WTC11 (cell line): ENCODE measurements around the gene MLEC. TPM values are rescaled to one million over a fixed set of nuclear protein-coding genes. Genes with fewer than 3 reads are reported as not detected.

Source experiments
- ATAC-seq: fragments of 200-7000 bp; cut with Tn5 transposase; 2 replicates; pipeline ENCODE4 v1.10.0; 2021; ENCODE audit warnings: mild to moderate bottlenecking, moderate library complexity
- CTCF ChIA-PET: fragments of 300-600 bp; sonication (Branson Sonifier 250); formaldehyde crosslinking; loops from one replicate; lab custom pipeline; 2021; ENCODE audit warnings: antibody characterized with exemption; lab: Charles Lee
- POLR2A ChIA-PET: fragments of 350-600 bp; sonication (Branson Sonifier 250); formaldehyde crosslinking; loops from one replicate; lab custom pipeline; 2021; ENCODE audit warnings: antibody characterized with exemption; lab: Charles Lee
- DNase-seq: peaks from one replicate; pipeline ENCODE4 v3.0.0; 2021; ENCODE audit warnings: low spot score
- H3K27ac Mint-ChIP-seq: 2 replicates; pipeline ENCODE4 v1.8.0; 2021; ENCODE audit warnings: mixed read lengths
- H3K27me3 Mint-ChIP-seq: 2 replicates; pipeline ENCODE4 v1.8.0; 2021; ENCODE audit warnings: low read depth, mild to moderate bottlenecking, moderate library complexity, mixed read lengths
- H3K36me3 Mint-ChIP-seq: 2 replicates; pipeline ENCODE4 v1.8.0; 2021; ENCODE audit warnings: mixed read lengths
- H3K4me1 Mint-ChIP-seq: 2 replicates; pipeline ENCODE4 v1.8.0; 2022; ENCODE audit warnings: mixed read lengths
- H3K4me3 Mint-ChIP-seq: 2 replicates; pipeline ENCODE4 v1.8.0; 2021; ENCODE audit warnings: mild to moderate bottlenecking, moderate library complexity, mixed read lengths
- H3K9me3 Mint-ChIP-seq: 2 replicates; pipeline ENCODE4 v1.8.0; 2021; ENCODE audit warnings: mixed read lengths
- CREB1 ChIP-seq: sonication (generic); formaldehyde crosslinking; IDR thresholded peaks from 2 replicates; pipeline ENCODE4 v1.8.0; 2023; ENCODE audit warnings: mild to moderate bottlenecking, missing genetic modification reagents
- E2F5 ChIP-seq: sonication (generic); formaldehyde crosslinking; IDR thresholded peaks from 2 replicates; pipeline ENCODE4 v1.8.1; 2022; ENCODE audit warnings: mild to moderate bottlenecking, moderate library complexity, missing genetic modification reagents
- EMX1 ChIP-seq: fragments of 250-450 bp; sonication (Bioruptor Pico); IDR thresholded peaks from 2 replicates; pipeline ENCODE4 v1.8.0; 2021; ENCODE audit warnings: mild to moderate bottlenecking
- IRF1 ChIP-seq: sonication (generic); formaldehyde crosslinking; IDR thresholded peaks from 2 replicates; pipeline ENCODE4 v1.8.0; 2023; ENCODE audit warnings: missing genetic modification reagents
- IRF2 ChIP-seq: sonication (generic); formaldehyde crosslinking; IDR thresholded peaks from 2 replicates; pipeline ENCODE4 v1.8.0; 2022; ENCODE audit warnings: low read depth, missing genetic modification reagents, borderline replicate concordance
- NFYB ChIP-seq: sonication (generic); formaldehyde crosslinking; conservative IDR thresholded peaks from 2 replicates; pipeline ENCODE4 v1.8.0; 2022; ENCODE audit warnings: low read depth, missing genetic modification reagents
- OVOL2 ChIP-seq: fragments of 250-450 bp; sonication (Bioruptor Pico); IDR thresholded peaks from 2 replicates; pipeline ENCODE4 v1.9.0; 2021; ENCODE audit warnings: mild to moderate bottlenecking, borderline replicate concordance
- SMAD4 ChIP-seq: sonication (generic); formaldehyde crosslinking; IDR thresholded peaks from 2 replicates; pipeline ENCODE4 v1.8.0; 2022; ENCODE audit warnings: mild to moderate bottlenecking, missing genetic modification reagents
- SOX15 ChIP-seq: fragments of 250-450 bp; sonication (Bioruptor Pico); IDR thresholded peaks from 2 replicates; pipeline ENCODE4 v1.9.0; 2021; ENCODE audit warnings: mild to moderate bottlenecking
- TP53 ChIP-seq: sonication (generic); formaldehyde crosslinking; IDR thresholded peaks from 2 replicates; pipeline ENCODE4 v1.8.1; 2023; ENCODE audit warnings: mild to moderate bottlenecking, missing genetic modification reagents
- ZBTB43 ChIP-seq: sonication (generic); formaldehyde crosslinking; IDR thresholded peaks from 2 replicates; pipeline ENCODE4 v1.8.1; 2023; ENCODE audit warnings: mild to moderate bottlenecking, missing genetic modification reagents
- ZNF232 ChIP-seq: sonication (generic); formaldehyde crosslinking; IDR thresholded peaks from 2 replicates; pipeline ENCODE4 v1.8.0; 2022; ENCODE audit warnings: mild to moderate bottlenecking, missing genetic modification reagents
- ZNF263 ChIP-seq: sonication (generic); formaldehyde crosslinking; IDR thresholded peaks from 2 replicates; pipeline ENCODE4 v1.8.1; 2022; ENCODE audit warnings: low read depth, mild to moderate bottlenecking, moderate library complexity, missing genetic modification reagents
- total RNA-seq: library from RNA; stranded (reverse); gene quantifications from 3 replicates; pipeline ENCODE4 v1.2.3, GENCODE V29; 2021
- TF ChIP-seq, protein P1 (sequence below): sonication (generic); formaldehyde crosslinking; IDR thresholded peaks from 2 replicates; pipeline ENCODE4 v1.8.0; 2022; ENCODE audit warnings: mild to moderate bottlenecking, missing genetic modification reagents
- TF ChIP-seq, protein P2 (sequence below): fragments of 250-450 bp; sonication (Bioruptor Pico); IDR thresholded peaks from 2 replicates; pipeline ENCODE4 v1.9.0; 2021; ENCODE audit warnings: moderate library complexity, mild to moderate bottlenecking, inconsistent platforms, borderline replicate concordance
- TF ChIP-seq, protein P3 (sequence below): sonication (generic); formaldehyde crosslinking; IDR thresholded peaks from 2 replicates; pipeline ENCODE4 v1.8.1; 2023; ENCODE audit warnings: mild to moderate bottlenecking, missing genetic modification reagents
- TF ChIP-seq, protein P4 (sequence below): sonication (generic); formaldehyde crosslinking; IDR thresholded peaks from 2 replicates; pipeline ENCODE4 v1.8.1; 2023; ENCODE audit warnings: mild to moderate bottlenecking, missing genetic modification reagents, borderline replicate concordance
- TF ChIP-seq, protein P5 (sequence below): sonication (generic); formaldehyde crosslinking; IDR thresholded peaks from 2 replicates; pipeline ENCODE4 v1.8.0; 2022; ENCODE audit warnings: mild to moderate bottlenecking, missing genetic modification reagents
- TF ChIP-seq, protein P6 (sequence below): sonication (generic); formaldehyde crosslinking; IDR thresholded peaks from 2 replicates; pipeline ENCODE4 v1.8.1; 2022; ENCODE audit warnings: low read depth, missing genetic modification reagents, borderline replicate concordance

Gene MLEC
- total RNA-seq, 1 experiment from 2014 or later, result 278 TPM

DNA sequence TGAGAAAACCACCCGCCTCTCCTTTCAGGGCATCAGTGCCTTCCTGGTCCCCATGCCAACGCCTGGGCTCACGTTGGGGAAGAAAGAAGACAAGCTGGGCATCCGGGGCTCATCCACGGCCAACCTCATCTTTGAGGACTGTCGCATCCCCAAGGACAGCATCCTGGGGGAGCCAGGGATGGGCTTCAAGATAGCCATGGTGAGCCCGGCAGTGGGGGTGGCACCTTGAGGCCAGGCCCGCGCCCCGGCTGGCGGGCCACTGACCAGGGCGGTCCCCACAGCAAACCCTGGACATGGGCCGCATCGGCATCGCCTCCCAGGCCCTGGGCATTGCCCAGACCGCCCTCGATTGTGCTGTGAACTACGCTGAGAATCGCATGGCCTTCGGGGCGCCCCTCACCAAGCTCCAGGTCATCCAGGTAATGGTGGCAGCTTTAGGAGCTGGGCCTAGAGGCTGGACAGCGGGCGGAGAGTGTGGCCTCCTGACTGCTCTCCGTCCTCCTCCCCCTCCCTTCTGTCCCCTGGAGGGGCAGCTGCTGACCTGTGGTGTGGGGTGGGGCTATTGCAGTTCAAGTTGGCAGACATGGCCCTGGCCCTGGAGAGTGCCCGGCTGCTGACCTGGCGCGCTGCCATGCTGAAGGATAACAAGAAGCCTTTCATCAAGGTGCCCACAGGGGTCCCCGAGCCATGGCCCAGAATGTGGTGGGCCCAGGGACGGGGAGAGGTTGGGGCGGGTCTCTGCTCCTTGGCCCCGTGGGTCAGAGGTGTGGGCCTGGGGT lies 51.5 kb downstream of the MLEC start:
- Mint-ChIP-seq H3K4me3 (no peak overlapping the region), H3K27ac (no peak overlapping the region), H3K9me3 (peaks cover 5% of the 10 kb centered on the region), H3K36me3 (peaks cover 7% of the 10 kb centered on the region), H3K27me3 (no peaks in the 10 kb centered on the region), H3K4me1 (no peaks in the 10 kb centered on the region)
- ChIA-PET POLR2A (interaction anchor here (0.9 kb wide), 1 partner anchor 29 kb away, joined by 3 read pairs; no protein-coding TSS in a partner anchor), CTCF (interaction anchor here (0.6 to 2.9 kb wide), 22 partner anchors 9 to 271 kb away, joined by 3 to 32 read pairs (median 4); partner anchors contain the start of gene POP5)
- DNase-seq (no peak), ATAC-seq (no peak)
- TF ChIP-seq ZBTB43 (CRISPR knock-in tag), result no peak
- TF ChIP-seq E2F5 (CRISPR knock-in tag), result no peak
- TF ChIP-seq, protein P1, sequence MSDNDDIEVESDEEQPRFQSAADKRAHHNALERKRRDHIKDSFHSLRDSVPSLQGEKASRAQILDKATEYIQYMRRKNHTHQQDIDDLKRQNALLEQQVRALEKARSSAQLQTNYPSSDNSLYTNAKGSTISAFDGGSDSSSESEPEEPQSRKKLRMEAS (CRISPR knock-in tag), result no peak
- no peak for TF ChIP-seq SOX15
- TF ChIP-seq, protein P2, sequence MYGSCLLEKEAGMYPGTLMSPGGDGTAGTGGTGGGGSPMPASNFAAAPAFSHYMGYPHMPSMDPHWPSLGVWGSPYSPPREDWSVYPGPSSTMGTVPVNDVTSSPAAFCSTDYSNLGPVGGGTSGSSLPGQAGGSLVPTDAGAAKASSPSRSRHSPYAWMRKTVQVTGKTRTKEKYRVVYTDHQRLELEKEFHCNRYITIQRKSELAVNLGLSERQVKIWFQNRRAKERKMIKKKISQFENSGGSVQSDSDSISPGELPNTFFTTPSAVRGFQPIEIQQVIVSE, result no peak
- TF ChIP-seq, protein P3, sequence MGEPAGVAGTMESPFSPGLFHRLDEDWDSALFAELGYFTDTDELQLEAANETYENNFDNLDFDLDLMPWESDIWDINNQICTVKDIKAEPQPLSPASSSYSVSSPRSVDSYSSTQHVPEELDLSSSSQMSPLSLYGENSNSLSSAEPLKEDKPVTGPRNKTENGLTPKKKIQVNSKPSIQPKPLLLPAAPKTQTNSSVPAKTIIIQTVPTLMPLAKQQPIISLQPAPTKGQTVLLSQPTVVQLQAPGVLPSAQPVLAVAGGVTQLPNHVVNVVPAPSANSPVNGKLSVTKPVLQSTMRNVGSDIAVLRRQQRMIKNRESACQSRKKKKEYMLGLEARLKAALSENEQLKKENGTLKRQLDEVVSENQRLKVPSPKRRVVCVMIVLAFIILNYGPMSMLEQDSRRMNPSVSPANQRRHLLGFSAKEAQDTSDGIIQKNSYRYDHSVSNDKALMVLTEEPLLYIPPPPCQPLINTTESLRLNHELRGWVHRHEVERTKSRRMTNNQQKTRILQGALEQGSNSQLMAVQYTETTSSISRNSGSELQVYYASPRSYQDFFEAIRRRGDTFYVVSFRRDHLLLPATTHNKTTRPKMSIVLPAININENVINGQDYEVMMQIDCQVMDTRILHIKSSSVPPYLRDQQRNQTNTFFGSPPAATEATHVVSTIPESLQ (CRISPR knock-in tag), result no peak
- TF ChIP-seq, protein P4, sequence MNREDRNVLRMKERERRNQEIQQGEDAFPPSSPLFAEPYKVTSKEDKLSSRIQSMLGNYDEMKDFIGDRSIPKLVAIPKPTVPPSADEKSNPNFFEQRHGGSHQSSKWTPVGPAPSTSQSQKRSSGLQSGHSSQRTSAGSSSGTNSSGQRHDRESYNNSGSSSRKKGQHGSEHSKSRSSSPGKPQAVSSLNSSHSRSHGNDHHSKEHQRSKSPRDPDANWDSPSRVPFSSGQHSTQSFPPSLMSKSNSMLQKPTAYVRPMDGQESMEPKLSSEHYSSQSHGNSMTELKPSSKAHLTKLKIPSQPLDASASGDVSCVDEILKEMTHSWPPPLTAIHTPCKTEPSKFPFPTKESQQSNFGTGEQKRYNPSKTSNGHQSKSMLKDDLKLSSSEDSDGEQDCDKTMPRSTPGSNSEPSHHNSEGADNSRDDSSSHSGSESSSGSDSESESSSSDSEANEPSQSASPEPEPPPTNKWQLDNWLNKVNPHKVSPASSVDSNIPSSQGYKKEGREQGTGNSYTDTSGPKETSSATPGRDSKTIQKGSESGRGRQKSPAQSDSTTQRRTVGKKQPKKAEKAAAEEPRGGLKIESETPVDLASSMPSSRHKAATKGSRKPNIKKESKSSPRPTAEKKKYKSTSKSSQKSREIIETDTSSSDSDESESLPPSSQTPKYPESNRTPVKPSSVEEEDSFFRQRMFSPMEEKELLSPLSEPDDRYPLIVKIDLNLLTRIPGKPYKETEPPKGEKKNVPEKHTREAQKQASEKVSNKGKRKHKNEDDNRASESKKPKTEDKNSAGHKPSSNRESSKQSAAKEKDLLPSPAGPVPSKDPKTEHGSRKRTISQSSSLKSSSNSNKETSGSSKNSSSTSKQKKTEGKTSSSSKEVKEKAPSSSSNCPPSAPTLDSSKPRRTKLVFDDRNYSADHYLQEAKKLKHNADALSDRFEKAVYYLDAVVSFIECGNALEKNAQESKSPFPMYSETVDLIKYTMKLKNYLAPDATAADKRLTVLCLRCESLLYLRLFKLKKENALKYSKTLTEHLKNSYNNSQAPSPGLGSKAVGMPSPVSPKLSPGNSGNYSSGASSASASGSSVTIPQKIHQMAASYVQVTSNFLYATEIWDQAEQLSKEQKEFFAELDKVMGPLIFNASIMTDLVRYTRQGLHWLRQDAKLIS (CRISPR knock-in tag), result no peak
- TF ChIP-seq, protein P5, sequence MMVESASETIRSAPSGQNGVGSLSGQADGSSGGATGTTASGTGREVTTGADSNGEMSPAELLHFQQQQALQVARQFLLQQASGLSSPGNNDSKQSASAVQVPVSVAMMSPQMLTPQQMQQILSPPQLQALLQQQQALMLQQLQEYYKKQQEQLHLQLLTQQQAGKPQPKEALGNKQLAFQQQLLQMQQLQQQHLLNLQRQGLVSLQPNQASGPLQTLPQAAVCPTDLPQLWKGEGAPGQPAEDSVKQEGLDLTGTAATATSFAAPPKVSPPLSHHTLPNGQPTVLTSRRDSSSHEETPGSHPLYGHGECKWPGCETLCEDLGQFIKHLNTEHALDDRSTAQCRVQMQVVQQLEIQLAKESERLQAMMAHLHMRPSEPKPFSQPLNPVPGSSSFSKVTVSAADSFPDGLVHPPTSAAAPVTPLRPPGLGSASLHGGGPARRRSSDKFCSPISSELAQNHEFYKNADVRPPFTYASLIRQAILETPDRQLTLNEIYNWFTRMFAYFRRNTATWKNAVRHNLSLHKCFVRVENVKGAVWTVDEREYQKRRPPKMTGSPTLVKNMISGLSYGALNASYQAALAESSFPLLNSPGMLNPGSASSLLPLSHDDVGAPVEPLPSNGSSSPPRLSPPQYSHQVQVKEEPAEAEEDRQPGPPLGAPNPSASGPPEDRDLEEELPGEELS (CRISPR knock-in tag), result no peak
- TF ChIP-seq SMAD4 (CRISPR knock-in tag), result no peak
- TF ChIP-seq EMX1 (CRISPR knock-in tag), result no peak
- TF ChIP-seq IRF2 (CRISPR knock-in tag), result no peak
- no peak for TF ChIP-seq NFYB (CRISPR knock-in tag)
- TF ChIP-seq OVOL2, result no peak
- TF ChIP-seq, protein P6, sequence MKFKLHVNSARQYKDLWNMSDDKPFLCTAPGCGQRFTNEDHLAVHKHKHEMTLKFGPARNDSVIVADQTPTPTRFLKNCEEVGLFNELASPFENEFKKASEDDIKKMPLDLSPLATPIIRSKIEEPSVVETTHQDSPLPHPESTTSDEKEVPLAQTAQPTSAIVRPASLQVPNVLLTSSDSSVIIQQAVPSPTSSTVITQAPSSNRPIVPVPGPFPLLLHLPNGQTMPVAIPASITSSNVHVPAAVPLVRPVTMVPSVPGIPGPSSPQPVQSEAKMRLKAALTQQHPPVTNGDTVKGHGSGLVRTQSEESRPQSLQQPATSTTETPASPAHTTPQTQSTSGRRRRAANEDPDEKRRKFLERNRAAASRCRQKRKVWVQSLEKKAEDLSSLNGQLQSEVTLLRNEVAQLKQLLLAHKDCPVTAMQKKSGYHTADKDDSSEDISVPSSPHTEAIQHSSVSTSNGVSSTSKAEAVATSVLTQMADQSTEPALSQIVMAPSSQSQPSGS, result no peak
- TF ChIP-seq ZNF263 (CRISPR knock-in tag), result no peak
- no peak for TF ChIP-seq IRF1 (CRISPR knock-in tag)
- TF ChIP-seq CREB1, result no peak
- TF ChIP-seq ZNF232, result no peak
- TF ChIP-seq TP53 (CRISPR knock-in tag), result no peak
